ENCODE results near the gene ATP23.

Gene ATP23

DNA sequence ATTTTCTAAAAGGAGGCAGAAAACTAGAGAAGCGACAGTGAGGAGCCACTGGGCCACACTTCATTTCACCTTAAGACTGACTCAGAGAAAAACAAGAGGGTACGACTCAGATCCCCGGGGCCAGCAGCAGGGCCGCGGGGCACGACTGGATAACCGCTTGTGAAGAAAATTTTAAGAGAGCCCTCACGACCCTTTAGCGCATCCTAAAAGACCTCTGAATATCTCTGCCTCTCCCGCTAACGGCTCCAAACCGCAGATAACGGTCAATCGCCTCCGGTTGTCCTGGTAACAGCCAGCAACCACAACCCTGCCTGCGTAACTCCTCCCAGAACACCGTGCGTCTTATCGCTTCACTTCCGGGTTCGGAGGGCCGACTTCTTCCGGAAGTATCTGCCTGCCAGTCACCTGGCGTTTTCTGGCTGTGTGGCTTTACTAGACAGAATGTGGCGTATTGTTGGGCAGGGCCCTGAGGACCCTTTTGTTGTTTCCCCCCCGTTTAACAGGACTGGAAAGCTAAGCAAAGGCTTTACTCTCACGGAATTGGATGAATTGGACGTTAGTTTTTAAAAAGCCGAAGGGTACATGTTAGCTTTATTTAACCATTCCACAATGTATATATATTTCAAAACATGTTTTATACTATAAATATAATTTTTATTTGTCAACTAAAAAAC lies 5.4 kb upstream of the ATP23 start:
- TF ChIP-seq GATA2 (IDR thresholded peaks at IDR 0.05; ENCODE audit: low read depth, low read length) (peak; percentile 84), GATA3 (IDR thresholded peaks at IDR 0.05; ENCODE audit: low read depth, low read length) (no peak)

DNA sequence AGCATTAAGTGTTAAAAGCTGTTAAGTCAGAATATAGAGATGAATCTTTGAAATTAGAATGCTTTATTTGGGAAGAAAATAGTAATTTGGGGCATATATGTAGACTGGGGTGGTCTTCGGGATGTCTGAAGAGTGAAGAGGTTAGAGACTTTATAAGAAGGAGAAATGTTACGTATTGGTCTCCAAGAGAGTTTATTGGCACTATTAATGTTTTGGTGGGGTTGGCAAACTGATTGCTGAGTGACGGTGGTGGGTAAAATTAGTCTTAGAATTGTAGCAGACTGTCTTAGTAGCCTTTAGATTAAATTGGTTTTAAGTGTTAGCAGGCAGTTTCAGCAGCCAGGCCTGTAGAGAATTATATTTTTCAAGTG lies 4.9 kb upstream of the ATP23 start:
- TF ChIP-seq GATA2 (IDR thresholded peaks at IDR 0.05; ENCODE audit: low read depth, low read length) (no peak), GATA3 (IDR thresholded peaks at IDR 0.05; ENCODE audit: low read depth, low read length) (no peak)

DNA sequence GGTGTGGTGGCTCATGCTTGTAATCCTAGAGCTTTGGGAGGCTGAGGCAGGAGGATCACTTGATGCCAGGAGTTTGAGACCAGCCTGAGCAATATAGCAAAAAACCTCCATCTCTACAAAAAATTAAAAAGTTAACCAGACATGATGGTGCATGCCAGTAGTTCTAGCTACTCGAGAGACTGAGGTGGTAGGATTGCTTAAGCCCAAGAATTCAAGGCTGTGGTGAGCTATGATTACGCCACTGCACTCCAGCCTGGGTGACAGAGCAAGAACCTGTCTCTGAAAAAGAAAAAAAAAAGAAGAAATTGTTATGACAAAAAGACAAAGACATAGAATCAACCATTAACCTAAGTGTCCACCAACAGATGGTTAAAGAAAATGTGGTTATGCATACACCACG lies 2.1 kb upstream of the ATP23 start:
- no peak for TF ChIP-seq GATA3 (IDR thresholded peaks at IDR 0.05; ENCODE audit: low read depth, low read length)
- TF ChIP-seq GATA2 (IDR thresholded peaks at IDR 0.05; ENCODE audit: low read depth, low read length) = no peak

DNA sequence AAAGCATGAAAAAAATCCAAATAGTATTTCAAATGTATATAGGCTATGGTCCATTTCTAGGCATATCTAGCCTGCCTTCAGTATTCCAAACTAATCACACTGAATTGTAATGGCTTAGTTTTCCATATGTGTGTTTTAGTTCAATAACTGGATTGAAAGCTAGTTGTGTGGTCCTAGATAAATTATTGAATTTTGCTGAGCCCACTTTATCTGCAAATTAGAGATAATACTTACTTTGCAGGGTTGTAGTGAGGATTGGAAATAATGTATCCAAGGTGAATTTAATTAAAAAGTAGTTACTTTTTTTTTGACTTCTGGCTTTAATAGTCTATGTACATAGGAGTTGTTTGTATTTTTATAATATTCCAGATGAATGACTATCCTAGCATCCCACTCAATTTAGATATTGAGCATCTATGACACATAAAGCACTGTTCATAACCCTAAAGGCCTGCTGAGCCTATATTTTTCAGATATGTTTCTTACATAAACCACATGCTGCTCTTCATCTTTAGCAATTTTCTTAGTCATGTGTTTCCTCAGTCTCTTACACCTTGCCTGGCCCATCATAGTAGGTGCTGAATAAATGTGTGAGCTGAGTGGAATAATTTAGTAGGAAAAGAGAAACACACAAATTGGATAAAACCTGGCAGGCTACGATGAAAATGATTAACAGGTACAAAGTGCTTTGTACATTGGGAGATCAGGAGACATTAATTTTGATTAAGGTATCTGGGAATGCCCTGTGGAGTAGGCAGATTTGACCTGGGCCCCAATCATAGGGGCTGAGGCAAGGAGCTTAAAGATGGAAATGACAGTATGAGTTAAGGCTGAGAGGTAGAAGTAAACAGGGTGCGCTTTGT lies 1.1 kb upstream of the ATP23 start:
- no peak for TF ChIP-seq GATA2 (IDR thresholded peaks at IDR 0.05; ENCODE audit: low read depth, low read length)
- TF ChIP-seq GATA3 (IDR thresholded peaks at IDR 0.05; ENCODE audit: low read depth, low read length) = no peak

DNA sequence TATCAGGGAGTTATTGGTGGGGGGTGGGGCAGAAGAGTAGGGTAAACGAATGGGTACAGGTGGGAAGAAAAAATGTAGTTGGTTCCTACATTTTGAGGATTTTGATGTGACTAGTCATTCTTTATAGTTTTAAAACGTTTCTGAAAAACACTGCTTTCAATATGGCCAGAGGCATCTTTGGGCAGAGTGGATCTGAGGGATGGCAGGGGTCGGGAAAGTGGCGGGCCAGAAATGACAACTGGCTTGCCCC lies 527 bp upstream of the ATP23 start:
- TF ChIP-seq GATA3 (IDR thresholded peaks at IDR 0.05; ENCODE audit: low read depth, low read length) = no peak
- no peak for TF ChIP-seq GATA2 (IDR thresholded peaks at IDR 0.05; ENCODE audit: low read depth, low read length)

DNA sequence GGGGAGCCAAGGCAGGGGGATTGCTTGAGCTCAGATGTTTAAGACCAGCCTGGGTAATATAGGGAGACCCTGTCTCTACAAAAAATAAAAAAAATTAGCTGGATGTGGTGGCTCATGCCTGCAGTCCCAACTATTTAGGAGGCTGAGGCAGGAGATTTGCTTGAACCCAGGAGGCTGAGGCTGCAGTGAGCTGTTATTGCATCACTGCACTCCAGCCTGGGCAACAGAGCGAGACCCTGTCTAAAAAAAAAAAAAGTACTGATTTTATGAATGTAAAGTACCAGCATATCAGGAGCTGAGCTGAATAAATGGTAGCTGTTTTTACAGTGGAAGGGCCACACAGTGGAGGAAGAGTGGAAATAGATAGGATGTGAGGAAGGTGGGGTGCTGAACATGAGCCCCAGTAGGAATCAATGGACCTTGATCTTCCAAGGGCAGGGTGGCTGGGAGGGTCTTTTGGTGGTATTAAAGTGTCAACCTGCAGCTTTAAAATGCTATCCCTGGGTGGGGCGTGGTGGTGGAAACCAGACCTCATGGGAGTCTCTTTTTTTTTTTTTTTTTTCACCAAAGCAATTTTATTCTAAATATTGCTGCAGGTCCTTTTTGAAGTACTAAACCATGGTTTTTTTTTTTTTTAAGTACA lies 2.2 kb downstream of the ATP23 start:
- TF ChIP-seq GATA2 (IDR thresholded peaks at IDR 0.05; ENCODE audit: low read depth, low read length) = no peak
- no peak for TF ChIP-seq GATA3 (IDR thresholded peaks at IDR 0.05; ENCODE audit: low read depth, low read length)

DNA sequence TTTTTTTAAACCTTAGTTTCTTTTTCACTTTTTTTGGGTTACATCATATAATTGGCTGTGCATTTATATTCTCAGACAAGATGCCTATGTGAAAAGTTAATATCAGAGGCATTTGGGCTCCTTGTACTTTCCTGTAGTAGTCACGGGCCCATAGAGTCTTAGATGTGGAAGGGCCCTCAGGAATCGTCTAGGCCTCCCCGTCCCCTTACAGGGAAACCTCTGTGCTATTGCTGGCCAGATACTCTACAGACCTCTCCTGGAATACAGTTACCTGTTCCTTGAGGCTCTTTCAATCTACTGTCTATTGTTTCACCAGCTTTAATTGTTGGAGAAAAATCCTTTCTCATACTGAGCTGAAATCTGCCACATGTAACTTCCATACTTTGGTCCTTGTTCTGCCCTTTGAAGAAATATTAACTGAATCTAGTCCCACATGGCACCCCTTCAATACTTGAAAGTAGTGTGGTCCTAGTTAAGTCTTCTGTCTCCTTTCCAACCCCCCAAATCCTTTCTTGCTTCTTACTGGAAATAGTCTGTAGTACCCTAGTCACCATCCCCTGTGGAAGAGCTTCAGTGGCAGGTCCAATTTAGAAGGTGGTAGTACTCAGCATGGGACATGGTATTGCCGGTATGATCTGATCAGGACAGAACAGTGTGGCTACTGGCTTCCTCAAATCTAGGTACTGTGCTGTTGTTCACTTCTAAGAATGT lies 3.1 kb downstream of the ATP23 start:
- no peak for TF ChIP-seq GATA2 (IDR thresholded peaks at IDR 0.05; ENCODE audit: low read depth, low read length)
- no peak for TF ChIP-seq GATA3 (IDR thresholded peaks at IDR 0.05; ENCODE audit: low read depth, low read length)

DNA sequence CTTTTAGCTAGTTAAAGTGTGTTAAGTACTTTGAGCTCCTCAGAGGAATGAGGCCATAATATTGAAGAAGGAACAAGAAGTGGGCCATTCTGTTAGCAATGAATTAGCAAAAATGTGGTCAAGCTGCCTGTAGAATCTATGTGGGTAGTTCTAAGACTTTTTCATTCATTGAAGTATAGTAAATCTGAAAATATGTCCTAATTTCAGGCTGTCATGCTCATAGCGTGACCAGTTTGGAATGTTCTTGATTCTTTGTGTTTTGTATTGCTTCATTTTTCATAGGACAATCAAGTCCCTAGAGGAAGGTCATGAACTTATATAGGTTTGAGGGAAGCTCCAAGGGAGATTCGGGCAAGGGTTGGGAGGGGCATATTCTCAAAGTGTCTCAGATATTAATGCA lies 11.4 kb downstream of the ATP23 start:
- TF ChIP-seq GATA3 (IDR thresholded peaks at IDR 0.05; ENCODE audit: low read depth, low read length) (no peak), GATA2 (IDR thresholded peaks at IDR 0.05; ENCODE audit: low read depth, low read length) (no peak)

DNA sequence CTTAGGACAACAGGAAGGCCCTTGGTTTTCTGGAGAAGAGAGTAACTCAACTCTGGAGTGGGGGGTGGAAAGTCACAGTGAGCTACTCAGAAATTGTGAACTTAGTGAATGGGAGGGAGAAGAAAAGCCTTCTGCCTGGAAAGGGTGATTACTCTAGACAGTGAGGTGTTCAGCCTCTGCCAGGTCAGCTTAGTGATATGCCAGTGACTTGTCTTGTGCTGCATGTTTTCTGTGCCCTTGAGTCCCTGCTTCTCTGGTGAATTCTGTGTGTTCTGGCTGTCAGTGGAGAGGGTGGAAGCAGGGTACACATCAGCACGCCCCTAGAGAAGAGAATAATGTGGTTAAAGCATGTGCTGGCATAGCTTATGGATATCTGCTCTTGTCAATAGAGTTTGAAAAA lies 13.4 kb downstream of the ATP23 start:
- TF ChIP-seq GATA2 (IDR thresholded peaks at IDR 0.05; ENCODE audit: low read depth, low read length) = no peak

DNA sequence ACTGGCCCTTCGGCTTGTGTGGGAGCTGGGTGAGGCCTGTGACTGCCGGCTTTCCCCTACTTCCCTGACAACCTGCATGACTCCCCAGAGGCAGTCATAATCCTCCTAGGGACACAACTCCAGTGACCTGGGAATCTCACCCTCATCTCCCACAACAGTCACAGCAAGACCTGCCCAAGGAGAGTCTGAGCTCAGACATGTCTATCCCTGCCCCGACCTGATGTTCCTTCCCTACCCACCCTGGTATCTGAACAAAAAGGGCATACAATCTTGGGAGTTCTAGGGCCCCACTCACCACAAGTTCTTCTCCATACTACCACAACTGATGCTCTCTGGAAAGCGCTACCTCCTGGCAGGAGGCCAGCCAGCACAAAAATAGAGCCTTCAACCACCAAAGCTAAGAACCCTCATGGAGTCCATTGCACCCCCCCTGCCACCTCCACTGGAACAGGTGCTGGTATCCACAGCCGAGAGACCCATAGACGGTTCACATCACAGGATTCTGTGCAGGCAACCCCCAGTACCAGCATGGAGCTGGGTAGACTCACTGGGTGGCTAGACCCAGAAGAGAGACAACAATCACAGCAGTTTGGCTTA lies 16.8 kb downstream of the ATP23 start:
- no peak for TF ChIP-seq GATA3 (IDR thresholded peaks at IDR 0.05; ENCODE audit: low read depth, low read length)
- TF ChIP-seq GATA2 (IDR thresholded peaks at IDR 0.05; ENCODE audit: low read depth, low read length) = no peak

DNA sequence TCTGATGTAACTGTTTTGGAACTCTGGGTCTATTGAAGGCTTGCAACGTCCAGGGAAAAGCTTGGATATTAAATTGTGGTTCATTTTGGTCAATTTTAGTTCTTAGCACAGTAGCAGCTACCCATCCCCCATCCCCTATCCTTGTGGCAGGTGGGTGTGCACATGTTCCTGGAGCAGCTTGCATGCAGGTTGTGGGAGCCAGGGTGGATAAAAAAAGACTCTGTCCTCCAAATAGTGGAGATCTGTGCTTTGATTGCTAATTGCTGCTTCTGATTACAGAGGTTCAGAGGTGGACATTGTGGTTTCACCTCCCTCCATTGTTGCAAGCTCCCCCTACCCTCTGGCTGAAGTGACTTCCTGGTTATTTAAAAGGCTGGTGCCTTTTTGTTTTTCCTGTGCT lies 23.1 kb downstream of the ATP23 start:
- no peak for TF ChIP-seq GATA3 (IDR thresholded peaks at IDR 0.05; ENCODE audit: low read depth, low read length)
- TF ChIP-seq GATA2 (IDR thresholded peaks at IDR 0.05; ENCODE audit: low read depth, low read length) = no peak

DNA sequence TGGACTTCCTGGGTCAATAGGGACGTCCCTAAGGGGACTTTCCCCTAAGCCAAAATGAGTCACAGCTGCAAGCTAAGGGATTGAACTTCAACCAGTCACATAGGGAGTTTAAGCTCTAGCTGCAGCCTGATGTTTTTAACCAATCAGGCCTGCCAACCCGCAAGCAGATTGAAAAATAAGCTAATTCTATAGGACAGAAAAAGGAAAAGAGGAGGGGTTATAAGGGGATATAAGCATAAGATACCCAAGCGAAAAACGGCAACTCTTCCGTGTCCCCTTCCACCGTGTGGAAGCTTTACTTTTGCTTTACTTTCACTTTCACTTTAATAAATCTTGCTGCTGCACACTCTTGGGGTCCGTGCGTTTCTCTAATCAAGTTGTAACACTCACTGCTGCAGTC lies 24.4 kb downstream of the ATP23 start:
- no peak for TF ChIP-seq GATA2 (IDR thresholded peaks at IDR 0.05; ENCODE audit: low read depth, low read length)
- TF ChIP-seq GATA3 (IDR thresholded peaks at IDR 0.05; ENCODE audit: low read depth, low read length) = no peak

DNA sequence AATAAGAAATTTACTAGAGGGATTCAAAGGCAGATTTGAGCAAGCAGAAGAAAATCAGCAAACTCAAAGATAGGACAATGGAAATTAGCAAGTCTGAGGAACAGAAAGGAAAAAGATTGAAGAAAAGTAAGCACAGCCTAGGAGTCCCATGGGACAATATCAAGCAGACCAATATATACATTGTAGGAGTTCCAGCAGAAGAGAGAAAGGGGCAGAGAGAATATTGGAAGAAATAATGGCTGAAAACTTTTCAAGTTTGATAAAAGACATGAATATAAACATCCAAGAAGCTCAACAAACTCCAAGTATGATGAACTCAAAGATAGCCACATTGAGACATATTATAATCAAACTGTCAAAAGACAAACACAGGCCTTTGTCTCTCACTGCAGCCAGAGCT lies 25.2 kb downstream of the ATP23 start:
- TF ChIP-seq GATA3 (IDR thresholded peaks at IDR 0.05; ENCODE audit: low read depth, low read length) = no peak
- TF ChIP-seq GATA2 (IDR thresholded peaks at IDR 0.05; ENCODE audit: low read depth, low read length) = no peak

All from SH-SY5Y (cell line).